HG03139 (cell line): ENCODE data around the gene TGM6.

Source experiments
- ATAC-seq: cut with Tn5 transposase; IDR thresholded peaks from one replicate; pipeline ENCODE4 v1.9.1; 2021; ENCODE audit not compliant: unreplicated experiment

TGM6 gene

DNA sequence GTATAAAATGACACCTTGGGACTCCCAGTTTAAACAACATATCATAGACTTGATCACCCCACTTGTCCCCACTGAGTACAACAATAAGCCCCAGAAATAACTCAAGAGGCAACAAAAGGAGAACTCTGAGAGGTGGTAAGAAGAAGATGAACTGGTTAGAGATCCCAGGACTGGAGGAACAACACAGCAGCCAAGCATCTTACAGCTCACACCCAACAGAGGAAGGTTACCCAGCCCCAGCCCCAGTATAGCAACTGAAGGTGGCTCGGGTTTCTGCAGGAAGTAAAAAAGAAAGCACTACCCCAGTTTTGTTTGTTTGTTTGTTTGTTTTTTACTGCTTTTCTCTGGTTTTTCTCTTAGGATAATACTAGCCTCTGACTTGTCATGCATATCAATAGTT lies 17.1 kb upstream of the TGM6 start:
- no peak for ATAC-seq

DNA sequence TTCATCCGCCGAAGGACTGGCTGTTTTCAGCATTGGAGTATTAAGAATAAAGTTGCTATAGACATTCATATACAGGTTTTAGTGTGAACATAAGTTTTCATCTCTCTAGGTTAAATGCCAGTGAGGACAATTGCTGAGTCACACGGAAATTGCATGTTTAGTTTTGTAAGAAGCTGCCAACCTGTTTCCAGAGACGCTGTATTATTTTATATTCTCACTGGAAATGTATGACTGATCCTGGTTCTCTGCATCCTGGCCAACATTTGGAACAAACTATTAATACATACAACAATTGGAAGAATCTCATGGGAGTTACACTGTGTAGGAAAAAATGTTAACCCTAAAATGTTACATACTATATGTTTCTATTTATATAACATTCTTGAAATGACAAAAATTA lies 16.7 kb upstream of the TGM6 start:
- ATAC-seq, result no peak

DNA sequence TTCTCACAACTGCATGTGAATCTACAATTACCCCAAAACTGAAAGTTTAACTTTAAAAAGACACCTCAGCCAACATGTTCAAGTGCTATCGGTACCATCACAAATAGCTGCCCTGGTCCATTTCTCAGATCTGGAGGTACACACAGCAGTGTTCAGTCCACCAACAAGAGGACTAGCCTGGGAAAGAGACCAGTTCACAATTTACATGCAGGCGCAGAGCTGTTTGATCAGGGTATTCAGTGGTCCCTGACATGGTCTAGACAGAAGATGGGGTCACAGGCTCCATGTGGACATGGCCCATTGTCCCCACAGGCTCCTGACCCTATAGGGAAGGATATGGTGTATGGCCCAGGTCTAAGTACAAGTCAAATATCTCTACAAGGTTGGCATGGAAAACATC lies 15.6 kb upstream of the TGM6 start:
- no peak for ATAC-seq

DNA sequence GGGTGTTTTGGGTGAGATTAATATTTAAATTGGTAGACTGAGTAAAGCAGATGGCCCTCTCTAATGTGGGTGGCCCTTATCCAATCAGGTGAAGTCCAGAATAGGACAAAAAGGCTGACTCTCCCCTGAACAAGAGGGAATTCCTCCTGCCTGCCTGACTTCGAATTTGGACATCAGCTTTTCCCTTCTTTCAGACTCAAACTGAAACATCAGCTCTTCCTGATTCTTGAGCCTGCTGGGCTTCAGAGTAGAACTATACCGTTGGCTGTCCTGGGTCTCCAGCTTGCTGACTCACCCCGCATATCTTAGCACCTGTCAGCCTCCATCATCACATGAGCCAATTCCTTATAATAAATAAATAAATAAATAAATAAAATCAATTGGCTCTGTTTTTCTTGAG lies 15.0 kb upstream of the TGM6 start:
- no peak for ATAC-seq

DNA sequence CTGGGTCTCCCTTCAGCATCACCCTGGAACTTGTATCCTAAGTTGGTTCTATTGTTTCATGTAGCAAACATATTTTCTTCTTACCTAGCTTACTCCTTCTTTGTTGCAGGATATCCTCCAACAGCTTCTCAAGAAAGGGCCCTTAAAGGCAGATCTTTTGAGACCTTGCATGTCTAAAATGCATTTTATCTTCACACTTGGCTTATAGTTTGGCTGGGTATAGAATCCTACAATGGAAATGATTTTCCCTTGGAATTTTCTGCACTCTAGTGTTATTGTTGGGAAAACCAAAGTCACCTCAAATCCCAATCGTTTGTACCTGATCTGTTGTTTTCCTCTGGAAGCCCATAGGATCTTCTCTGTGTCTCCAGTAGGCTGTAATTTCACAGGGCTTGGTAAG lies 12.1 kb upstream of the TGM6 start:
- no peak for ATAC-seq

DNA sequence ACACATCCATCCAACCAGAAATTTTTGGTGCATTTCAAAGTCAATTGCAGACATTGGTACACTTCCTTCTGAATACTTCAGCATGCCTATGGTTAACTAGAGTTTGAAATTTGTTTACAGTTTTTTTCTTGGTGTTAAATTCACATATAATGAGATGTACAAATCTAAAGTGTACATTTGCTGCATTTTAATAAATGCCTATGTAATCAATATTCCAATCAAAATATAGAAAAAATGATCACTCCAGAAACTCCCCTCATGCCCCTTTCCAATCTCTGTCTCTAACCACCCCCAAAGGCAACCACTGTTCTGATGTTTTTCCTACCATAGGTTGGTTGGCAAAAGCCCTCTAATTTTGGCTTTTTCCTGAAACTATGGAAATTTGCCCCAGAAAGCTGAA lies 7.6 kb upstream of the TGM6 start:
- no peak for ATAC-seq

DNA sequence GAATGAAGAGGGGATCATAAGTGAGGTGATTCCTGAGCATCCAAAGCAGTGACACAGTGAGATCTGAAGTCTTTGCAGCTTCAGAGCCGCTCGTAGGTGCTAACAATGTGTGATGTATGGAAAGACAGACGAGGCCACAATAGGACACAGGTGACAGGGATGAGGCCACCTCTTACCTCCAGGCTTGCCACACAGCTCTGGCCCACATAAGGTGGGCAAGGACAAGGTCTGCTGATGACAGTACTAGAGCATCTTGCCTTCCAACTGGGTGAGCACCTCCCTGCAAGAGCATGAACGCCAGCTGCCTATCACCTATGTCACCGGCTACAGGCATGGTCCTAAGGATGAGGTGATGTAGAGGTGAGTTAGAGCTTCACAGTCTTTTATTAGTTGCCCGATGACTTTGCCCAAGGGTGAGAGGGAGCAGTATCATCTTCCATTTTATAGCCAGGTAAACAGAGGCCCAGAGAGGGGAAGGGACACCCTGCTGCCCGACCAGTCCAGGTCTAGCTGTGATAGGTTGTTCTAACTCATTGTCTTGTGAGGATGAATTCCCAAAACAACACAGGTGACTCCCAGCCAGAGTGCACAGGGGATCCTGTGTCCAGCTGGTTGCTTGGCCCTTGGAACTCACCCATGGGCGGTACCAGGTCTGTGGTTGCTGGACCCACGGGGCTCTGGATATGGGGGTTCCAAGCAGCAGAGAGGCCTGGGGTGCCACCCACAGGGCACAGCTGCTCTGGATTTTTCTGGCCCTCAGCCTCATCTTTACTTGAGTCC lies 6.2 kb upstream of the TGM6 start:
- ATAC-seq, result no peak

DNA sequence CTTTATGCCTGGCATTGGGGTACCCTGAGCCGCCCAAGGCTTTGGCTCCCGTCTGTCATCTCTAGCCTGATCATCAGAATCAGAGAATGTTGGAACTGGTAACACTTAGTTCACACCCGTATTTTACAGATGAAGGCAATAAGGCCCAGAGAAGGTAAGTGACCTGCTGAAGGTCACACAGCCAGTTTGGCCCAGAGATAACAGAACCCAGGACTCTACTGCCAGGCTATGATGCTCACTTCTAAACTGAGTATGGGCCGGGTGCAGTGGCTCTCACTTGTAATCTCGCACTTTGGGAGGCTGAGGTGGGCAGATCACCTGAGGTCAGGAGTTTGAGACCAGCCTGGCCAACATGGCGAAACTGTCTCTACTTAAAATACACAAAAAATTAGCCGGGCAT lies 1.8 kb upstream of the TGM6 start:
- ATAC-seq, result no peak

DNA sequence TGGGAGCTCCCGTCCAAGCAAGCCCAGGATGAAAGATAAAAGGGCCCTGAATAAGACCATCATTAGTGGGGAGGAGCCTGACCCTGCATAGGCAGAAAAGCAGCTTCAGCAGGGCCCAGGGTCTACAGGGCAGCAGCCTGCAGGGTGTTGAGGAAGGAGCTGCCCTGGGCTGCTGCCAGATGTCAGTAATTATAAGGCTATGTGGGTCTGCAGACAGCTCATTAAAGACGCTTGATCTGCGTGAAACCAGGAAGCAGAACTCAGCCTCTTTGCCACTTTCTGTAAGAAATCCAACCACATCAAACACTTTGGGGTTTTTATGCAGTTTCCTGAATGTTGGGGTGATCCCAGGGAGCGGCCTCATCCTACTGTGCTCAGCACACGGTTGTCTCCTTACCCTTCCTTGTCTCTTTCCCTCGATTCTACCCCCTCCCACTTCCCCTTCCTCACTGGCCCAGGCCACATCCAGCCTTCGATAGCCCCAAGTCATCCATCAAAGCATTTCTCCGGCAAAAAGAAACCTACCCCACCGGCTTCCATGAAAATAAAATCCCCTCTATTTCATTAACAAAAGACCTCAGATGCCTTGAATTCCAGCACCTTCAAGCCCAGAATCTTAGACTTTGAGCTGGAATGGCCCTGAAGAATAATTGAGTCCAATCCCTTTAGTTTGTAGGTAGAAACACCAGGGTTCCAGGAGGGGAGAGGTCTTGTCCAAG lies 1.0 kb upstream of the TGM6 start:
- no peak for ATAC-seq

DNA sequence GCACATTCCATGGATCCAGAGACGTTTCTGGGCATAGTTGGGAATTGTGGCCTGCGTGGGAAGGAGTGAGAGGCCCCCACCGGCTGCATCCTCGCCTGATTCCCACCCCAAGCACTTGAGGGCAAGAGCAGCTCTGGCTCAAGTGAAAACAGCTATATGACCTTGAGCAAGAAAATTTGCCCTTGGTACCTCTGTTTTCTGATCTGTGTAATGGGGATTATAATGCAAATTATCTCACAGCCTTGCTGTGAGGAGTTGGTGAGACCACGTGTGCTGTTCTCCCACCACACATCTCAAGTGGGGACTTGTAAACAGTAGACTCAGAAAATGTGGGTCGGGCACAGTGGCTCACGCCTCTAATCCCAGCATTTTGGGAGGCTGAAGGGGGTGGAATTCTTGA lies 602 bp downstream of the TGM6 start:
- no peak for ATAC-seq

DNA sequence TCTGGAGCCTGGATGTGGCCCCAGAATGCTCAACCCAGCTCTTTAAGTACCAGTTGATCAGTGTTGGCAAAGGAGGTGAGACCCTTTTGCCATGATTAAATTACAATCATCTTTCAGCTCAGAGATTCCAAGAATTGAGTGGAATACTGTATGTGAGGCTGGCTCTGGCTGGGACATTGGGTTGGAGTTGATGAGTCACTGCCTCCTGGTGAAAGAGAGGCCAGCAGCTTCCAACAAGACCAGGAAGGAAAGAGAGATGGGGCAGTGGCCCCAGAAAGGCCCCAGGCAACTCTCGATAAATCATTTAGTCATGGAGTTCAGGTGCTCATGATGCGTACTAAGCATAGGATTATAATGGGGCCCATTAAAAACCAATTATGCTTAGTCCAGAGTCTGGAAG lies 2.1 kb downstream of the TGM6 start:
- ATAC-seq, result no peak

DNA sequence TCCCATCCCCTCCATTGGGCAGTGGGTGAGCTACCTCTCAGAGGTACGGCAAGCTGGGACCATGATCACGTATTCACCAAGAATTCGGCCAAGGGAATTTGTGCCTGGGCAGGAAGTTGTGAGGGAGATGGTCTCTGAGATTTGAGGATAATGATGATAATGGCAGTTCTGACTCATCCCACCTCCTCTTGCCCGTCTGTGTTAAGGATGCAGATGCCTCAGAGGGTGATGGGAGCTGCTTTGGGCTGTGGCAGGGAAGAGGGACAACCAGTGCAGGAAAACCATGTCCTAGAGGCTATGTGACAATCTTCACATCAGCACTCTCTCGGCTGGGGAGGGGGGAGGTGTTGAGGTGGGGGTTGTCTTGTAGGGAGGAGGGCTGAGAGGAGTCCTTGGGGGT lies 4.3 kb downstream of the TGM6 start:
- no peak for ATAC-seq

DNA sequence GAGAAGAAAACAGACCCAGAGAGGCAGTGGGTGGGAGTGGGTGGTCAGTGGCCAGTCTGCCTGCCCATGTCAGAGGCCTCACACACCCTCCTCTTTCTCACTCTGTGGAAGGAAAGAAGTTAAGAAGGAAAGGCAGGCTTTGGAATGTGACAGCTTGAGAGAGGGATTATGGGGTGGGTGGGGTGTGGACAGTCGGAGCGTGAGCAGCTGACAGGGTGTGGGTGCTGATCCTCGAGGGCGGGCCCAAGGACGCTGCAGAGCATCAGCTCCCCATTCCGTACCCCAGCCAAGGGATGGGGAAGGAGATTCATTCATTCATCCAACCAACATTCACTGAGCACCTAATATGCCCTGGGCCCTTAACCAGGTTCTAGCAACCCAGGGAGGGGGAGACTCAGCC lies 4.8 kb downstream of the TGM6 start:
- ATAC-seq, result no peak

DNA sequence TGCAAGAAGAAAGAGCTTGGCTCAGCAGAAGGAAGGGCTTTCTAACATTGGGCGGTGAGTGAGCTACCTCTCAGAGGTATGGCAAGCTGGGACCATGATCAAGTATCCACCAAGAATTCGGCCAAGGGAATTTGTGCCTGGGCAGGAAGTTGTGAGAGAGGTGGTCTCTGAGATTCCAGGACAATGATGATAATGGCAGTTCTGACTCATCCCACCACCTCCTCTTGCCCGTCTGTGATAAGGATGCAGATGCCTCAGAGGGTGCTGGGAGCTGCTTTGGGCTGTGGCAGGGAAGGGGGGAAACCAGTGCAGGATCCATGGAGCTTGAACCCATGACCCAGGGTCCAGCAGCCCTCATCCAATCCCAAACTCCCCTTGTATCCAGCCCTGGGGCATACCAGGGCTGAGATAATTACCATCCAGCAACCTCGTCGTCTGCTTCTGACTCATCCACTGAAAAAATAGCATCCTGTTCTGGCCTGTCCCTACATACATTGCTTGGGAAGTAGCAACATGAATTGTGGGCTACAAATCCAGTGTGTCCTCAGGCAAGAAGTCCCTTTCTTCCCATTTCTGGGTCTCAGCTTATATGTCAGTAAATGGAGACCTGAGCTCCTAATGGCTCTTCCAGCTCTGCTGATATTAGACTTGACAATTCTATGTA lies 5.9 kb downstream of the TGM6 start:
- no peak for ATAC-seq

DNA sequence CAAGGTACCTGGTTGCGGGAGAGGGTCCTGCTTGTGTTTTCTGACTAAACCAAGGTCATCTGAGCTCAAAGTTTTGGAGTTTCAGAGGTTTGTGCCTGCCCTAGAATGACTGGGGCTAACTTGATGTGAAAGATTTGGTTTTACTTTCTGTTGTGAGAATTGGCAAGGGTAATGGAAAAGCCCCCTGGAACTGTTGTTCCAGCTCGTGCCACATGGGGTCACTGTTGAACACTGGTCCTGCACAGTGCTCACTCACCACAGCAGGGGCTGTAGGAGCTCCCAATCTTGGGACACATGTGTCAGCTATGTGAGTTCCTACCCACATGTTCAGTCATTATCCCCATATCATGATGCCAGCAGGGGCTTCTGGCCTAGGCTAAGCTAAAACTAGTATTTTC lies 6.5 kb downstream of the TGM6 start:
- ATAC-seq, result no peak

DNA sequence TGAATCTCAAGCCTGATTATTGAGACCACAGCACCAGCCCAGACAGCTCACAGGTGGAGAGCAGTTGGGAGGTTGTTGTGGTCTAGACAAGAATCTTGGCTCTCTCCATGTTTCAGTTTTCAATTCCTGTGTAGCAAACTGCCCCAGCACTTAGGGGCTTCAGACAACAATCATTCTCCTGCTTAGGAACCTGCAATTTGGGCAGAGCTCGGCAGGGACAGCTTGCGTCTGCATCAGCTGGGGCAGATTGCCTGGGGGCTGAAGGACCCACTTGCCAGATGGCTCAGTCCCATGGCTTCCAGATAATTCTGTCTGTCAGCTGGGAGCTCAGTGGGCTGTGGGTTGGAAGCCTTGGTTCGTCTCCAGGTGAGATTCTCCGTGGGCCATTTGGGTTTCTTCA lies 6.9 kb downstream of the TGM6 start:
- no peak for ATAC-seq

DNA sequence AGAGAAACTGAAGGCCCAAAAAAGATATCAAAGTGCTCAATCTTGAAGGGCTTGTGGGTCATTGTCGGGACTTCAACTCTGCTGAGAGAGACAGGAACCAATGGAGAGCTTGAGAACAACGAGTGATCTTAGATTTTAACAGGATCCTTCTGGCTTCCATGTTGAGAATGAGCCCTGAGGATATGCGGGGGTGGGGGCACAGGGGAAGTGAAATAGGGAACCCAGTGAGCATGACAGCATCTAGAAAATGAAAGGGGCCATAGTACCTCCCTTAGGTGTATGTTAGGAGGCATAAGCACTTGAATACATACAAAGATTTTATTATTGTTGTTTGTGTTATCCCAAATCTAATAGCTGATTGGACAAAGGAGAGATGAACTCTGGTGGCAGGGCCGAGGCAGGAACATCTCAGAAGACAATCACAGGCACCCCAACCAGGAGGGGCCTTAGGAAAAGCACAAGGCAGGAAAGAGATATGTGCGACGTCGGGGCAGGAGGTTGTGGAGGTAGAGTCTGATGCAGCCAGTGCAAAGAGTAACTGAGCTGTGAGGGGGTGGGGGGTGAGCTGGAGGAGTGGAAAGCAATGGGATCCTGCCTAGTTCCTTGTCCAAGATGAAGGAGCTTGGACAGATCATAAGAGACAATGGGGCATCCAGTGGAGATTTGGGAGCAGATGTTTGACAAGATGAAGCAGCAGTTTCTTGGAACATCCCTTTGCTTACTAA lies 10.4 kb downstream of the TGM6 start:
- ATAC-seq, result no peak

DNA sequence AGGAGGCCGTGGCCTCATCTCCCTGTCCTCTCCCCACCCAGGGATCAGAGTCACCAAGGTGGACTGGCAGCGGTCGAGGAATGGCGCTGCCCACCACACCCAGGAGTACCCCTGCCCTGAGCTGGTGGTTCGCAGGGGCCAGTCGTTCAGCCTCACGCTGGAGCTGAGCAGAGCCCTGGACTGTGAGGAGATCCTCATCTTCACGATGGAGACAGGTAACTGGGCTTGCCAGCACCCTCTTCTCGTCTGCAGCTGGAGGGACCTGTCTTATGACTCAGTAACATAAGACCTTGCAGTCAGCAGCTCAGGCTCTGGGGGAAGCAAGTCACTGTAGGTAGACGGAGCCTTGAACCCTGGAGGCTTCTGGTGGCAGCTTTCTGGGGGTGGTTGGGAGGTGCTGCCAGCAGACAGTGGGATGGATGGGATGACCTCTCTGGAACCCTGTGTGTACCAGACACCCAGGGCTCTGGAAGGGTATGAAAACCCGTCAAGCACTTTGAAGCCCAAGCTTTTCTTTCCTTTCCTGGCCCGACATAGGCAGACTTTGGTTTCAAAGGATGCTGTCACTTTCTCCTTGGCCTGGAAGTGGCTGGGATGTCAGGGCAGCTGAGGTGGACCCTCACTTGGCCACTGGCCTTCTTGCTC lies 13.8 kb downstream of the TGM6 start:
- no peak for ATAC-seq

DNA sequence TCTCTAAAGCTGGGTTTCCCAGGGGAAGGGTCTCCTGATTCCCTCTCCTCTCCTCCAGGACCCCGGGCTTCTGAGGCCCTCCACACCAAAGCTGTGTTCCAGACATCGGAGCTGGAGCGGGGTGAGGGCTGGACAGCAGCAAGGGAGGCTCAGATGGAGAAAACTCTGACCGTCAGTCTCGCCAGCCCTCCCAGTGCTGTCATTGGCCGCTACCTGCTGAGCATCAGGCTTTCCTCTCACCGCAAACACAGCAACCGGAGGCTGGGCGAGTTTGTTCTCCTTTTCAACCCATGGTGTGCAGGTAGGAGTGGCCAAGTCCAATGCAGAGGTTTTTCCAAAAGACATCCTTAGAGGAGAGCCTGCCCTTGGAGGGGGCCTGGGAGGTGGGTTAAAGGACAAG lies 14.4 kb downstream of the TGM6 start:
- ATAC-seq, result no peak

DNA sequence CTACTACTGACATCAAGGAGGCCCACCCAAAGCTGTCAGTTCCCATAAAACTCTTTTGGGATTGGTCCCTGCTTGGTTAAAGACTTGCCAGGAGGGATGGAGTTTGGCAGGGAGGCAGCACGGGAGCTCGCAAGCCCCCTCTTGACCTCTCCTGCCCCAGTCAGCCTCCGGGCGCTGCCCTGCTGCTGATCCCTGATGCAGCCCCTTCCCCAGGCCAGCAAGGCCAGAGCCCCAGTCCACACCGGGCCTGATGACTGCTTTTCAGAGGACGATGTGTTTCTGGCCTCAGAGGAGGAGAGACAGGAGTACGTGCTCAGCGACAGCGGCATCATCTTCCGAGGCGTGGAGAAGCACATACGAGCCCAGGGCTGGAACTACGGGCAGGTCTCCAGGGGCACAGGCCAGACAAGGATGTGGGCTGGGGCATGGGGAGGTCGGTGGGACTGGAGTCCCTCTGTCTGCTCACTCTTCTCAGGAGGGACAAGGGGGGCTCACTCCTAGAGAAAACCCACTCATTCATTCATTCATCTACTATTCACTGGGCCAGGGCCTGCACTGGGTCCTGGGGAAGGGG lies 15.6 kb downstream of the TGM6 start:
- no peak for ATAC-seq

DNA sequence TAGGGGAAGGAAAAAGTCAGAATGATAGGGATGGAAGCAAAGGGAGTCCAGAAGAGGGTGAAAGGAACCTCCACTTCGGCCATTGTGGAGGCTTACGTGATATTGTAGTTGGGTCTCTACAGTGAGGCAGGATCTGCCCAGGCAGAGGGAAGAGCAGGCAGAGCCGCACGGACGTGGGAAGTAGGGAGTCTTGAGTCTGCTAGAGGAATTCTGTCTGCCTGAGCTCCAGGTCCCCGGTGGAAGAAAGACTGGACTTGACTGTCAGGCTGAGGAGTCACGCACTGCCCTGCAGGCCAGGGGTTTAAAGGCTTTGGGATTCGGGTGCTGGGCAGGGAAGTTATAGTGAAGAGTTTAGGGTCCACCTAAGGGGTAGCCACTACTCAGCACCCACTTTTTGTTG lies 16.4 kb downstream of the TGM6 start:
- no peak for ATAC-seq
